Panc1 (cell line): ENCODE measurements around the gene FHL2.

Source experiments
- POLR2AphosphoS5 ChIP-seq: IDR thresholded peaks from 2 replicates; pipeline ENCODE4 v1.6.1; 2012; ENCODE audit warnings: mild to moderate bottlenecking, low read depth, low read length, moderate library complexity
- TF ChIP-seq, protein P1 (sequence below), 2 experiments: IDR thresholded peaks; 2 replicates each; pipeline ENCODE4 v1.6.1; 2011 to 2012; ENCODE audit warnings: low read depth in 2 of 2, control low read depth in 1 of 2, low read length in 1 of 2, mild to moderate bottlenecking in 1 of 2, moderate library complexity in 1 of 2; ENCODE audit not compliant: insufficient read depth in 1 of 2
- TF ChIP-seq, protein P2 (sequence below): fragments of 450-650 bp; IDR thresholded peaks from 2 replicates; pipeline ENCODE4 v1.5.1; 2017; ENCODE audit warnings: mild to moderate bottlenecking

DNA sequence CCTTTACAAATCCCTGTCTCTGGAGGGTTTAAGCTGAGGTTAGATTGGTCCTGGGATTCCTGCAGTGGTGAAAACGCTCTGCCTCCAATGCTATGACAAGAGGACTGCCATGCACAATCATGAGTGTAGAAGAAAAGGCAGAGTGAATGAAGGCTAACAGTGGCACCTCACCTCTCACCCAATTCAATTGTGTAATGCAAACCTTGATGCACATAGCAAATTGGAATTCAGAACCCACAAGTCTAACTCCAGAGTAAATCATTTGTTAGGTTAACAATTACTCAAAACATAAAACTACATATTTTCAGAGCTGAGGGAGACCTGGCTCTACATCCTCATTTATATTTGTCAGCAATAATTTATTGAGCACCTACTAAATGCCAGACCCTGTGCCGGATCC lies 71.2 kb downstream of the FHL2 start:
- TF ChIP-seq, protein P1, sequence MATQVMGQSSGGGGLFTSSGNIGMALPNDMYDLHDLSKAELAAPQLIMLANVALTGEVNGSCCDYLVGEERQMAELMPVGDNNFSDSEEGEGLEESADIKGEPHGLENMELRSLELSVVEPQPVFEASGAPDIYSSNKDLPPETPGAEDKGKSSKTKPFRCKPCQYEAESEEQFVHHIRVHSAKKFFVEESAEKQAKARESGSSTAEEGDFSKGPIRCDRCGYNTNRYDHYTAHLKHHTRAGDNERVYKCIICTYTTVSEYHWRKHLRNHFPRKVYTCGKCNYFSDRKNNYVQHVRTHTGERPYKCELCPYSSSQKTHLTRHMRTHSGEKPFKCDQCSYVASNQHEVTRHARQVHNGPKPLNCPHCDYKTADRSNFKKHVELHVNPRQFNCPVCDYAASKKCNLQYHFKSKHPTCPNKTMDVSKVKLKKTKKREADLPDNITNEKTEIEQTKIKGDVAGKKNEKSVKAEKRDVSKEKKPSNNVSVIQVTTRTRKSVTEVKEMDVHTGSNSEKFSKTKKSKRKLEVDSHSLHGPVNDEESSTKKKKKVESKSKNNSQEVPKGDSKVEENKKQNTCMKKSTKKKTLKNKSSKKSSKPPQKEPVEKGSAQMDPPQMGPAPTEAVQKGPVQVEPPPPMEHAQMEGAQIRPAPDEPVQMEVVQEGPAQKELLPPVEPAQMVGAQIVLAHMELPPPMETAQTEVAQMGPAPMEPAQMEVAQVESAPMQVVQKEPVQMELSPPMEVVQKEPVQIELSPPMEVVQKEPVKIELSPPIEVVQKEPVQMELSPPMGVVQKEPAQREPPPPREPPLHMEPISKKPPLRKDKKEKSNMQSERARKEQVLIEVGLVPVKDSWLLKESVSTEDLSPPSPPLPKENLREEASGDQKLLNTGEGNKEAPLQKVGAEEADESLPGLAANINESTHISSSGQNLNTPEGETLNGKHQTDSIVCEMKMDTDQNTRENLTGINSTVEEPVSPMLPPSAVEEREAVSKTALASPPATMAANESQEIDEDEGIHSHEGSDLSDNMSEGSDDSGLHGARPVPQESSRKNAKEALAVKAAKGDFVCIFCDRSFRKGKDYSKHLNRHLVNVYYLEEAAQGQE (IDR thresholded peaks at IDR 0.05; ENCODE audit: insufficient read depth in 1 of 2, low read depth in 2 of 2, low read length in 1 of 2): no peak
- TF ChIP-seq, protein P2, sequence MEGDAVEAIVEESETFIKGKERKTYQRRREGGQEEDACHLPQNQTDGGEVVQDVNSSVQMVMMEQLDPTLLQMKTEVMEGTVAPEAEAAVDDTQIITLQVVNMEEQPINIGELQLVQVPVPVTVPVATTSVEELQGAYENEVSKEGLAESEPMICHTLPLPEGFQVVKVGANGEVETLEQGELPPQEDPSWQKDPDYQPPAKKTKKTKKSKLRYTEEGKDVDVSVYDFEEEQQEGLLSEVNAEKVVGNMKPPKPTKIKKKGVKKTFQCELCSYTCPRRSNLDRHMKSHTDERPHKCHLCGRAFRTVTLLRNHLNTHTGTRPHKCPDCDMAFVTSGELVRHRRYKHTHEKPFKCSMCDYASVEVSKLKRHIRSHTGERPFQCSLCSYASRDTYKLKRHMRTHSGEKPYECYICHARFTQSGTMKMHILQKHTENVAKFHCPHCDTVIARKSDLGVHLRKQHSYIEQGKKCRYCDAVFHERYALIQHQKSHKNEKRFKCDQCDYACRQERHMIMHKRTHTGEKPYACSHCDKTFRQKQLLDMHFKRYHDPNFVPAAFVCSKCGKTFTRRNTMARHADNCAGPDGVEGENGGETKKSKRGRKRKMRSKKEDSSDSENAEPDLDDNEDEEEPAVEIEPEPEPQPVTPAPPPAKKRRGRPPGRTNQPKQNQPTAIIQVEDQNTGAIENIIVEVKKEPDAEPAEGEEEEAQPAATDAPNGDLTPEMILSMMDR: no peak
- no peak for TF ChIP-seq POLR2AphosphoS5
